Neural progenitor cell (in vitro differentiated cells): ENCODE results near the gene NAALADL1.

Experiments
- EZH2 ChIP-seq: fragments of 200-600 bp; sonication (generic); IDR thresholded peaks from 2 replicates; pipeline ENCODE4 v1.6.1; 2017; ENCODE audit warnings: antibody characterized with exemption, mild to moderate bottlenecking, moderate library complexity
- EZH2phosphoT487 ChIP-seq: fragments of 200-600 bp; sonication (generic); IDR thresholded peaks from 2 replicates; pipeline ENCODE4 v1.6.1; 2017; ENCODE audit warnings: antibody characterized with exemption
- TF ChIP-seq, protein P1 (sequence below): fragments of 200-600 bp; sonication (generic); IDR thresholded peaks from 2 replicates; pipeline ENCODE4 v1.5.1; 2017; ENCODE audit warnings: antibody characterized with exemption, mild to moderate bottlenecking

DNA sequence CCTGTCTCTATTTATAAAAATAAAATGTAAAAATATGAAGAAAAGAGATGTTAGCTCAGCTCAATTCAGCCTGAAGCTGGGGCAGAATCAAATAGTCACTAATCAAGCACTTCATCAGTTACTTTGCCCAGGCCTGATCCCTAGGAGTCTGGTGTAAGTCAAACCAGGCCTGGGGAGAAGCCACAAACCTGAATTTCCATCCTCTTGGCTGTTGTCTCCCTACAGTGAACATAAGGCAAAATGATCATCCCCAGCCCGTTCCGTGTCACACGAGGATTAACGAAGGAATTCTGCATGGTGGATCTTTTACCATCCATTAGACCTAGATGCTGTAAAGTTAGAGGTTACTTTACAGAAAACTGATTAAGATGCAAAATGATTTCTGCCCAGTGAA lies 6.5 kb upstream of the NAALADL1 start:
- TF ChIP-seq, protein P1, sequence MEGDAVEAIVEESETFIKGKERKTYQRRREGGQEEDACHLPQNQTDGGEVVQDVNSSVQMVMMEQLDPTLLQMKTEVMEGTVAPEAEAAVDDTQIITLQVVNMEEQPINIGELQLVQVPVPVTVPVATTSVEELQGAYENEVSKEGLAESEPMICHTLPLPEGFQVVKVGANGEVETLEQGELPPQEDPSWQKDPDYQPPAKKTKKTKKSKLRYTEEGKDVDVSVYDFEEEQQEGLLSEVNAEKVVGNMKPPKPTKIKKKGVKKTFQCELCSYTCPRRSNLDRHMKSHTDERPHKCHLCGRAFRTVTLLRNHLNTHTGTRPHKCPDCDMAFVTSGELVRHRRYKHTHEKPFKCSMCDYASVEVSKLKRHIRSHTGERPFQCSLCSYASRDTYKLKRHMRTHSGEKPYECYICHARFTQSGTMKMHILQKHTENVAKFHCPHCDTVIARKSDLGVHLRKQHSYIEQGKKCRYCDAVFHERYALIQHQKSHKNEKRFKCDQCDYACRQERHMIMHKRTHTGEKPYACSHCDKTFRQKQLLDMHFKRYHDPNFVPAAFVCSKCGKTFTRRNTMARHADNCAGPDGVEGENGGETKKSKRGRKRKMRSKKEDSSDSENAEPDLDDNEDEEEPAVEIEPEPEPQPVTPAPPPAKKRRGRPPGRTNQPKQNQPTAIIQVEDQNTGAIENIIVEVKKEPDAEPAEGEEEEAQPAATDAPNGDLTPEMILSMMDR = no peak
- TF ChIP-seq EZH2 (no peak), EZH2phosphoT487 (no peak)
